H1 (cell line): Measurements from ENCODE around the gene CNTROB. TPM values are rescaled to one million over a fixed set of nuclear protein-coding genes. Genes with fewer than 3 reads are reported as not detected.

Source experiments
- CTCF ChIA-PET: fragments of 300-600 bp; sonication (Branson Sonifier 250); formaldehyde crosslinking; loops from one replicate; lab custom pipeline; 2021; ENCODE audit not compliant: partially characterized antibody; lab: Charles Lee
- POLR2A ChIA-PET: fragments of 300-600 bp; sonication (Branson Sonifier 250); formaldehyde crosslinking; loops from one replicate; lab custom pipeline; 2021; ENCODE audit warnings: inconsistent platforms; ENCODE audit not compliant: partially characterized antibody; lab: Charles Lee
- DNase-seq, 2 experiments: peaks; one replicate each; pipeline versions ENCODE4 v3.0.0 to v3.0.0-alpha.2; 2010 to 2022; ENCODE audit warnings: low spot score in 2 of 2, low read depth in 1 of 2, mixed read lengths in 1 of 2
- FAIRE-seq: peaks from 2 replicates; lab custom pipeline; 2011; peaks lifted over from hg19 to GRCh38; lab: Jason Lieb, UNC
- H2AFZ ChIP-seq: 2 replicates; pipeline ENCODE4 v1.8.1; 2012; ENCODE audit warnings: low read length, inconsistent platforms
- H2AK5ac ChIP-seq: 2 replicates; pipeline ENCODE4 v1.6.1; 2013; ENCODE audit warnings: low read depth, low read length
- H2BK120ac ChIP-seq: replicated peaks from 2 replicates; pipeline ENCODE3; 2013; ENCODE audit warnings: low read depth, low read length, inconsistent platforms
- H2BK12ac ChIP-seq: 2 replicates; pipeline ENCODE4 v1.6.1; 2013; ENCODE audit warnings: low read depth, low read length
- H2BK15ac ChIP-seq: 2 replicates; pipeline ENCODE4 v1.6.1; 2013; ENCODE audit warnings: low read length
- H2BK20ac ChIP-seq: 2 replicates; pipeline ENCODE4 v1.6.1; 2013; ENCODE audit warnings: low read length
- H2BK5ac ChIP-seq: 2 replicates; pipeline ENCODE4 v1.6.1; 2013; ENCODE audit warnings: low read depth, low read length
- H3K14ac ChIP-seq: 2 replicates; pipeline ENCODE4 v1.6.1; 2013; ENCODE audit warnings: inconsistent platforms; ENCODE audit not compliant: insufficient read length
- H3K18ac ChIP-seq: 2 replicates; pipeline ENCODE4 v1.6.1; 2013; ENCODE audit warnings: low read length; ENCODE audit errors: extremely low read depth
- H3K23ac ChIP-seq: 2 replicates; pipeline ENCODE4 v1.6.1; 2013; ENCODE audit warnings: inconsistent platforms; ENCODE audit not compliant: insufficient read length
- H3K23me2 ChIP-seq: 2 replicates; pipeline ENCODE4 v1.6.1; 2013; ENCODE audit warnings: low read depth, low read length
- H3K27ac ChIP-seq: 2 replicates; pipeline ENCODE4 v1.6.1; 2011; ENCODE audit warnings: low read depth, low read length, inconsistent platforms
- H3K27me3 ChIP-seq, 4 experiments: replicated peaks in 1 of 4; 1 replicate in 1 of 4; 2 replicates in 3 of 4; pipeline versions ENCODE4 v1.6.1 to v1.8.1; 2011 to 2013; ENCODE audit warnings: low read length in 3 of 4, mild to moderate bottlenecking in 3 of 4, inconsistent platforms in 2 of 4, mixed read lengths in 2 of 4, moderate library complexity in 1 of 4; ENCODE audit not compliant: control insufficient read depth in 3 of 4, insufficient read depth in 3 of 4; ENCODE audit errors: extremely low read depth in 1 of 4
- H3K36me3 ChIP-seq, 4 experiments: 2 replicates each; pipeline versions ENCODE4 v1.6.1 to v1.8.1; 2011 to 2013; ENCODE audit warnings: mild to moderate bottlenecking in 4 of 4, low read length in 3 of 4, moderate library complexity in 2 of 4, control low read depth in 1 of 4, inconsistent platforms in 1 of 4; ENCODE audit not compliant: insufficient read depth in 4 of 4, control insufficient read depth in 2 of 4
- H3K4ac ChIP-seq: replicated peaks from 2 replicates; pipeline ENCODE3; 2013; ENCODE audit warnings: low read length, low read depth, mixed read lengths, inconsistent platforms; ENCODE audit not compliant: insufficient read length
- H3K4me1 ChIP-seq, 4 experiments: replicated peaks in 1 of 4; 1 replicate in 1 of 4; 2 replicates in 3 of 4; pipeline versions ENCODE4 v1.6.1 to v1.8.1; 2011 to 2013; ENCODE audit warnings: low read length in 3 of 4, inconsistent platforms in 2 of 4, mixed read lengths in 1 of 4; ENCODE audit not compliant: insufficient read depth in 4 of 4, control insufficient read depth in 3 of 4
- H3K4me2 ChIP-seq, 2 experiments: 2 replicates each; pipeline versions ENCODE4 v1.6.1 to v1.8.1; 2011 to 2013; ENCODE audit warnings: low read depth in 2 of 2, low read length in 2 of 2, control low read depth in 1 of 2, inconsistent platforms in 1 of 2, mild to moderate bottlenecking in 1 of 2; ENCODE audit not compliant: insufficient read depth in 1 of 2
- H3K4me3 ChIP-seq, 4 experiments: fragments of 200-600, 300-600 bp in 1 of 4; sonication (generic), shearing (Covaris generic), sonication (Bioruptor Twin) in 1 of 4; 2 replicates each; pipeline versions ENCODE4 v1.5.1 to v1.8.1; 2011 to 2016; ENCODE audit warnings: low read length in 4 of 4, low read depth in 3 of 4, control low read depth in 2 of 4, inconsistent platforms in 2 of 4, mild to moderate bottlenecking in 2 of 4, mixed read lengths in 1 of 4, moderate library complexity in 1 of 4; ENCODE audit not compliant: insufficient read depth in 2 of 4; ENCODE audit errors: extremely low read depth in 1 of 4
- H3K56ac ChIP-seq: replicated peaks from 2 replicates; pipeline ENCODE3; 2013; ENCODE audit warnings: low read depth, mild to moderate bottlenecking, mixed read lengths, low read length, inconsistent platforms; ENCODE audit not compliant: insufficient read length
- H3K79me1 ChIP-seq: 2 replicates; pipeline ENCODE4 v1.6.1; 2013; ENCODE audit warnings: low read depth, low read length, control low read depth
- H3K79me2 ChIP-seq, 2 experiments: 2 replicates each; pipeline versions ENCODE4 v1.6.1 to v1.8.1; 2012 to 2013; ENCODE audit warnings: low read length in 2 of 2, mild to moderate bottlenecking in 2 of 2, inconsistent platforms in 1 of 2; ENCODE audit not compliant: insufficient read depth in 2 of 2, control insufficient read depth in 1 of 2
- H3K9ac ChIP-seq, 4 experiments: replicated peaks in 1 of 4; 1 replicate in 1 of 4; 2 replicates in 3 of 4; pipeline versions ENCODE4 v1.6.1 to v1.8.1; 2011 to 2013; ENCODE audit warnings: low read depth in 3 of 4, low read length in 3 of 4, control low read depth in 2 of 4, mild to moderate bottlenecking in 2 of 4, moderate library complexity in 2 of 4, inconsistent platforms in 1 of 4; ENCODE audit errors: extremely low read depth in 1 of 4
- H3K9me3 ChIP-seq, 2 experiments: 2 replicates each; pipeline versions ENCODE4 v1.6.1 to v1.8.1; 2012 to 2013; ENCODE audit warnings: mild to moderate bottlenecking in 2 of 2, moderate library complexity in 2 of 2, control low read depth in 1 of 2, inconsistent platforms in 1 of 2, low read depth in 1 of 2, low read length in 1 of 2, mixed read lengths in 1 of 2; ENCODE audit not compliant: insufficient read depth in 2 of 2
- H4K20me1 ChIP-seq, 2 experiments: replicated peaks in 1 of 2; 2 replicates each; pipeline versions ENCODE3 to v1.8.1; 2011 to 2013; ENCODE audit warnings: inconsistent platforms in 2 of 2, low read length in 2 of 2, mild to moderate bottlenecking in 1 of 2; ENCODE audit not compliant: insufficient read depth in 2 of 2, control insufficient read depth in 1 of 2
- H4K5ac ChIP-seq: 2 replicates; pipeline ENCODE4 v1.6.1; 2013; ENCODE audit warnings: low read length, low read depth, mixed read lengths, inconsistent platforms; ENCODE audit not compliant: insufficient read length
- H4K8ac ChIP-seq: 2 replicates; pipeline ENCODE4 v1.8.0; 2013; ENCODE audit warnings: mild to moderate bottlenecking, moderate library complexity, low read length, inconsistent platforms; ENCODE audit not compliant: insufficient read depth; ENCODE audit errors: extremely low read depth
- H4K91ac ChIP-seq: replicated peaks from 2 replicates; pipeline ENCODE3; 2013; ENCODE audit warnings: low read length, mixed read lengths, inconsistent platforms; ENCODE audit not compliant: insufficient read length
- CEBPB ChIP-seq: IDR thresholded peaks from 2 replicates; pipeline ENCODE4 v1.6.1; 2012; ENCODE audit warnings: low read depth, low read length
- CHD2 ChIP-seq: IDR thresholded peaks from 2 replicates; pipeline ENCODE4 v1.6.1; 2012; ENCODE audit warnings: low read length, improper control_type of control experiment
- CTBP2 ChIP-seq: IDR thresholded peaks from 2 replicates; pipeline ENCODE4 v1.7.0; 2011; ENCODE audit warnings: borderline replicate concordance, mild to moderate bottlenecking, moderate library complexity, mixed read lengths, low read length; ENCODE audit not compliant: insufficient read depth, insufficient read length
- GABPA ChIP-seq: IDR thresholded peaks from 2 replicates; pipeline ENCODE4 v1.6.1; 2011; ENCODE audit warnings: mild to moderate bottlenecking, low read length, moderate library complexity, borderline replicate concordance; ENCODE audit not compliant: insufficient read depth
- MAFK ChIP-seq: IDR thresholded peaks from 2 replicates; pipeline ENCODE4 v1.6.1; 2012; ENCODE audit warnings: low read depth, mild to moderate bottlenecking, improper control_type of control experiment, low read length
- RBBP5 ChIP-seq: IDR thresholded peaks from 2 replicates; pipeline ENCODE4 v1.7.1; 2012; ENCODE audit warnings: low read depth, mild to moderate bottlenecking, inconsistent platforms, low read length, moderate library complexity, borderline replicate concordance
- SUZ12 ChIP-seq: fragments of 200-600 bp; sonication (generic); IDR thresholded peaks from 2 replicates; pipeline ENCODE4 v1.6.1; 2012; ENCODE audit warnings: mild to moderate bottlenecking, inconsistent platforms, low read length, moderate library complexity, mixed read lengths
- WGBS, 2 experiments: shearing (Covaris generic) in 1 of 2; methylation state at CpG; one replicate each; pipeline versions ENCODE4 v1.1.6 to v1.1.7; 2013 to 2015; ENCODE audit warnings: low lambda C conversion rate in 2 of 2, mixed read lengths in 2 of 2, inconsistent platforms in 1 of 2, low coverage in 1 of 2, missing lambda C conversion rate in 1 of 2; ENCODE audit not compliant: insufficient replicate concordance in 2 of 2, insufficient coverage in 1 of 2, insufficient read length in 1 of 2; ENCODE audit errors: extremely low coverage in 1 of 2, missing lambda C conversion rate in 1 of 2; 5-methylcytosine and 5-hydroxymethylcytosine counted together
- polyA plus RNA-seq, 7 experiments: library from polyadenylated mRNA; depleted of rRNA in 3 of 7; stranded (reverse) in 5 of 7; unstranded in 2 of 7; fragments of >200 nt in 5 of 7; fragments of 200-250 nt in 2 of 7; gene quantifications; 1 replicate in 5 of 7; 2 replicates in 1 of 7; 4 replicates in 1 of 7; pipeline versions ENCODE4 v1.2.1 to v1.2.3, GENCODE V29; 2011 to 2013; ENCODE audit warnings: missing spikeins in 2 of 7, mixed read lengths in 2 of 7
- total RNA-seq: library from RNA; stranded (reverse); fragmentation: NEBNext Ultra II Directional; extraction: Animal tissue kit (Norgen Biotek cat#: 25700); gene quantifications from 2 replicates; pipeline ENCODE4 v1.2.1, GENCODE V29; 2021
- TF ChIP-seq, protein P1 (sequence below): IDR thresholded peaks from 2 replicates; pipeline ENCODE4 v1.6.1; 2012; ENCODE audit warnings: inconsistent platforms

CNTROB gene
- total and polyA plus RNA-seq, 2 of the 8 experiments (the other 6 are each of a cell fraction or from before 2014, with no cell fraction given) = 20.5 to 31.9 TPM

DNA sequence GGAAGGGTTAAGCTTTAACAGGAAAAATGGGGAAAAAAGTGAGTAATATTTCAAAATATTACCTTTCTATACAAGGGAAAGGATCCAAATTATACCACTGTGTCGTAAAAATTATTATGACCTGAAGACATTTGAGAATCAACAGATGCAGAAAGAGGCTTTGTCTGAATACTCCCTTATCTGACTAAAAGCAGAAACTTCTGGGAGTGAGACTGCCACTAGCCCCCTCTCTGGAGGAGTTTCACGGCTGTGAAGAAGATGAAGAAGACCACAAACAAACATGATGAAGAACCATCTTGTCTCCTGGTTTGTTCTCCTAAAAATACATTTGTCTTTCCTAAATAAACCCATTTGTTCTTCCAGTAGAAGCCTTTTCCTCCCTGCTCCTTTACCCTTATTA lies 29.4 kb downstream of the CNTROB start:
- Histone ChIP-seq H3K18ac (no peak overlapping the region), H3K79me1 (no peaks in the 10 kb centered on the region), H3K4ac (no peak overlapping the region), H4K8ac (no peak overlapping the region), H2BK20ac (no peak overlapping the region), H3K4me1 (no peaks in the 10 kb centered on the region), H3K23ac (no peak overlapping the region), H3K4me2 (no peak overlapping the region), H4K91ac (no peak overlapping the region), H2AFZ (no peak overlapping the region), H2BK120ac (no peak overlapping the region), H3K56ac (no peak overlapping the region), H2AK5ac (no peak overlapping the region), H3K14ac (no peak overlapping the region), H3K9ac (no peak overlapping the region; a peak in 1 of 7 replicates), H3K9me3 (no peaks in the 10 kb centered on the region), H2BK5ac (no peak overlapping the region), H2BK12ac (no peak overlapping the region), H3K4me3 (no peak overlapping the region), H3K79me2 (no peaks in the 10 kb centered on the region), H4K5ac (no peak overlapping the region), H3K27ac (no peak overlapping the region), H3K23me2 (no peaks in the 10 kb centered on the region), H2BK15ac (no peak overlapping the region), H4K20me1 (no peaks in the 10 kb centered on the region), H3K27me3 (no peaks in the 10 kb centered on the region; a peak in 2 of 7 replicates), H3K36me3 (no peaks in the 10 kb centered on the region)
- no peak for TF ChIP-seq RBBP5
- TF ChIP-seq SUZ12 = no peak
- TF ChIP-seq GABPA = no peak
- TF ChIP-seq, protein P1, sequence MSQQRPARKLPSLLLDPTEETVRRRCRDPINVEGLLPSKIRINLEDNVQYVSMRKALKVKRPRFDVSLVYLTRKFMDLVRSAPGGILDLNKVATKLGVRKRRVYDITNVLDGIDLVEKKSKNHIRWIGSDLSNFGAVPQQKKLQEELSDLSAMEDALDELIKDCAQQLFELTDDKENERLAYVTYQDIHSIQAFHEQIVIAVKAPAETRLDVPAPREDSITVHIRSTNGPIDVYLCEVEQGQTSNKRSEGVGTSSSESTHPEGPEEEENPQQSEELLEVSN = no peak
- no peak for TF ChIP-seq CHD2
- no peak for TF ChIP-seq MAFK
- TF ChIP-seq CTBP2 = no peak
- no peak for TF ChIP-seq CEBPB
- no peak for DNase-seq
- ChIA-PET CTCF (interaction anchor here (0.6 to 1.8 kb wide), 5 partner anchors 20 to 29 kb away, joined by 3 to 6 read pairs (median 3); no protein-coding TSS in a partner anchor), POLR2A (interaction anchor here (1.4 kb wide), 1 partner anchor 8 kb away, joined by 3 read pairs; no protein-coding TSS in a partner anchor)
- no peak for FAIRE-seq
- WGBS, 2 experiments = 83% methylated on average over 2 of the region's 2 CpGs; no CpG with 5 or more reads in 1 of the 2 experiments
